NCI-H2107 treated with DMSO at 0.1 percent for 48 hours (cell line): ENCODE measurements around the gene KRT72.

ENCODE experiments used
- DNase-seq: peaks from one replicate; lab custom pipeline; 2025; ENCODE audit not compliant: unreplicated experiment; lab: John Stamatoyannopoulos, UW

Gene KRT72

DNA sequence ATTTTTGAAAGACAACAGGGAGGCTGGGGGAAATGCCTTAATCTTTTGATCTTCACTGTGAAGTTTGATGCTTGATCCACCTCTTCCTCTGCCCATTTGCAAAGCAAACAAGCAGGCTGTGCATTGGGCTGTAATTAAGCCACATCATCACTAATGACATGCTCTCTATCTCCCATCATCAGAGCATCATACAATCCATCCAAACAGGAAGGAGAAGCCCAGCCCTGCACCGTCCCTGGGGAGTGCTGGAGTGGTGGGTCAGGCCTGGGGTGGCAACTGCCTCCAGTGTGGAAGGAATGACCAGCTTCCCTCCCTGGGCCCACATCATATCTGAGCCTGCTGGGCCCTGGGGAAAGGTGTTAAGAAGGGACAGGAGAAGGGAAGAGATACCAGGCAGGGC lies 20.8 kb downstream of the KRT72 start:
- no peak for DNase-seq

DNA sequence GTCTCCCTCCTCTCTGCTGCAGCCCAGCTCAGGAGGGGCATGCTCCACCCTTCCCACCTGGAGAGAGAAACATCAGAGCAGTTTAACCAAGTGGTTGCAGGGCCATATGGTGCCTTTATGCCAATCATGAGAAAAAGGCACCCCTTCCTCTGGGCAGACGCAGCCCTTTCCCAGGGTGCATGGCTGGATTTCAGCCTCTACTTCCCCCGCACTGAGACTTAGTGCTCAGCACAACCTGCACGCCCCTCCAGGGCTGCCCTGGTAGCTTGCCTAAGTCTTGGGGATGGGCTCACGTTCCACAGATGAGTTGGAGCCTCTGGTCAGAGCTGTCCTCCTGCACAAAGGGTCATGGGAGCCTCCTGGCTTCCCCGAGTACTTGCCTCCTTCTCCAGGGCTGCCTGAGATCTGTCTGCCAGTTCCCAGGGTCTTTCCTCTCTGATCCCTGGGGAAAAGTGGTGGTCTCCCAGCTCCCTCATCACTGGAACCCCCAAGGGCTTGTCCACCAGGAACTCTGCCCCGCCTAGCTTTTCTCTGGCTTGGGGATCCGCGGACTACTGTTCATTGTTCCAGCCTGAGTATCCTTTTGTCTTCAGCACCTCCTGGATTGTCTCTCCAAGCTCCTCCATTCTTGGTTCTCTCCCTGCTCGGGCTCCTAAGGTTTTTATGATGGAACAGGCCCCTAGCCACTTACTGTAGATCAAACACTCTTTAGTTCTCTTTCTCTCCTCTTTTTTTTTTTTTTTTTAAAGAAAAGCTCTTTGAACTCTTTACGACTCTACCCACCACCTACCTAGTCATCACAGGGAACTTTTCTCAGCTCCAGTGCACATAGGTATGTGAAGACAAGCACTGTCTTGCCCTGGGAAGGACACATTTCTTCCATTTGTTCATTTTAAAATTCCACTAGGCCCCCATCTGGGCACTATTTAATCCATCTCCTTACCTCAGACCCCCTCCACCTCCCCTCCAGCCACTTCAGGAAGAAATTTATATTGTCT lies 21.5 kb downstream of the KRT72 start:
- DNase-seq, result no peak

DNA sequence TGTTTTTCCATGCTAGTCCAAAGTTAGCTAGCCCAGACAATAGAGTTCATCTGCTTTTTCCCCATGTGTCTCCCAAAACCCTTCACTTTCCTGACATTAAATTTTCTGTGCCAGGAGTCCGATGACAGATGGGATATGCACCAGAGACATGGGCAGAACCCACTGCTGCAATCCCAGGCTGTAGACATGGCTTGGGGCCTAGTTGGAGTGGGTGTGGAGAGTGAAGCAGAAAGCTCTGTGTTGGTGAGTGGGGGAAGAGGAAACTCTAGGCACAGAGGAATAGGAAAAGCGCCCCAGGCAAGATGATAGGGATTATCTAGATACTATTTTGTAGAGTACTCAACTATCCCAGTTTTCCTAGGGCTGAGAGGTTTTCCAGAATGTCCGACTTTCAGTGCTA lies 22.8 kb downstream of the KRT72 start:
- no peak for DNase-seq

- DNase-seq, result no peak
These were observed 23.9 kb downstream of the KRT72 start for GRCh38 chr12:52577316-52577715.

DNA sequence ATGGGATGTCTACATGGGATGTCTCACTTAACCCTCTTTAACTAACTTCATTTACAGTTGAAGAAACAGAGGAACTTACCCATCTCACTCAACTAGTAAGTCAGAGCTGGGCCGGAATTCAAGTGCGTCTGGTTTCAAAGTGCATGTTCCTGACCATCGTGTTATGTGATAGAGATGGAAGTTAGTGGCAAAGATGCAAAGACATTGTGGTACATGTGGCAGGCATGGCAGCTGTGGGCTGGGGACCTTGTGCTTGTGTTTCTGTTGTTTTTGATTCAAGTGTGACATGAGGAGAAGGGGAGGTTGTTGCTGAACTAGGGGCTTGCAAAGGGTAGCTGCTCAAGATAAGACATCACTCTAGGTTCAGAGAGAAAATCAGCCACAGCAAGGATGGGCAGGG lies 25.3 kb downstream of the KRT72 start:
- DNase-seq, result no peak

DNA sequence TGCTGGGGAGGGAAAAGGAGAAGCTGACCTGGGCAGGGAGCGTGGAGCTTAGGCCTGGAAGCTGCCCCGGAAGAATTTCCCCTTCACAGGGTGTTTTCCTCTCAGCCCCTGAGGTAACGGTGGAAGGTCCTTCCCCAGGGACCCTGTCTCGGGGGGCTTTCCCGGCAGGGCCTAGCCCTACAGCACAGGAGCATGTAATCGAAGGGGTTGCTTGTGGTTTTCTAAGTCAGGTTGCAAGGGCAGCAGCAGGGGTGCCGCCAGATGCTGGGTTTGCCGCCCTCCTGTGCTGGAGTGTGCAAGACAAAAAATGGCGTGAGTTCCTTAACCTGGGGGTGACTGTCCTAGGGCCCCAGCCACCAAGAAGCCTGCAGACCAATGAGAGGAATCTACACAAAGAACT lies 26.0 kb downstream of the KRT72 start:
- no peak for DNase-seq

DNA sequence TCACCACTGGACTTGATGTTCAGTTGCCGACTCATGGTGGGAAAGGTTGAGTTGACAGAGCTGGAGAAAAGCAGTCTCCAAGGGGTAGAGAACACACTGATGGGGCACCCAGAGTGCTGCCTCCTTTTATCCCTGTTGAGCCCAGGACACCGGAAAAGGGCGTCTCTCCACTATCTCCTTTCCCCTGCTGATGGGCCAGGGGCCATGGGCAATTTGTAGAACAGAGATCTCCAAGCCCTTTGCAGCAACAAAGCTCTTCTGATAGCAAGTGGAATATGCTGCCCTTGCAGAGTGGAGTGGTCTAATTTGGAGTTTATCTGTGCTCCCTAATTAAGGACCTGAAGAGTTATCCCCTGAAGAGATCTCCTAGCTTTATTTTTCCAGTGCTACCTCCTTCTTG lies 27.5 kb downstream of the KRT72 start, which contains the start of gene KRT74:
TSS of gene KRT74 (minus strand) at position 101 of the 400 bp plus-strand sequence. CDS start at position 35, 66 bp downstream.
- DNase-seq, result no peak

DNA sequence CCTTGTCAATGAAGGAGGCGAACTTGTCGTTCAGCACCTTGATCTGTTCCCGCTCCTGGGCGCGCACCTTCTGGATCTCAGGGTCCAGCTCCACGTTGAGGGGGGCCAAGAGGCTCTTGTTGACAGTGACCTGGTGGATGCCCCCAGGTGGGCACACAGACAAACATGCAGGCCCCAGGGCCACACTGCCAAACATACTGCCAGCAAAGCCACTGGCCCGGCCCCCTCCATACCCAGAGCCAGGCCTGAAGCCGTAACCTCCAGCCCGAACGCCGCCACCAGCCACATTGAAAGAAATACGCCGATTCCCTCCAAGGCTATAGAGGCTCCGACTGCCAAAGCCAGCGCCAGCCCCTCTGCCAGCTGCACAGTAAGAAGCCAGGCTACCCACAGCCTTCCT lies 28.0 kb downstream of the KRT72 start:
- no peak for DNase-seq

DNA sequence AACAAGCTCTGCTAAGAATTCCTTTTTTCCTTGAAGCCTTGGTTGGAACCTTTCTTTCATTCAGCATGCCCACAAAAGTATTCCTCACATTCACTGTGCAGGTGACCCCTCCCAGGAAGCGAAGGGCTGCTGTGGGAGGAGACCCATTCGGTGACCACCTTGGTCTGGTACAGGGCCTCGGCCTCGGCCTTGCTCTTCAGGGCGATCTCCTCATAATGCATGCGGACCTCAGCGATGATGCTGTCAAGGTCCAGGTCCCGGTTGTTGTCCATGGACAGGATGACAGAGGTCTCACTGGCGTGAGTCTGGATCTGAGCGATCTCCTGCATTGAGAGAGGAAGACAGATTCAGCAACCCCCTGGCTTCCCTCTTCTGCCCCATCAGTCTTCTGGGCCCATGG lies 30.8 kb downstream of the KRT72 start:
- DNase-seq, result no peak

GRCh38 chr12:52568111-52568510 lies 33.2 kb downstream of the KRT72 start:
- no peak for DNase-seq

GRCh38 chr12:52566847-52567291 lies 34.4 kb downstream of the KRT72 start:
- DNase-seq, result no peak

DNA sequence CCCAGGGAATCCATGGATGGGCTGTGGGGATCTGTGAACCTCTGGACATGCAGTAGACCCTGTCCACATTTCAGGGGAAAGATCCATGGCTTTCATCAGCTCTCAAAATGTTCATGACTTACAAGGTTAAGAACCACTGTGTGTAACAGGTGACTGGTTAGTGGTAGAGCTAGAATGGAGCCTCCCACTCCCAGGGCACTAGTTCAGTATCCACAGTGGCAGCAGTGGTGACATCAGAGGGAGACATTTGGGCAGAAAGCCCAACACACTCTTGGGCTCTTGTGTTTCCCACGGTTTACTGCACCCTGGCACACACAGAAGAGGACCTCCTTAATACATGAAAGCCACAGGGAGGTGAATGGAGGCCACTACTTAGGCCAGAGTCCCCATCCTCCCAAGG lies 36.7 kb downstream of the KRT72 start:
- DNase-seq, result no peak

GRCh38 chr12:52561880-52562449 lies 39.3 kb downstream of the KRT72 start:
- DNase-seq, result no peak

DNA sequence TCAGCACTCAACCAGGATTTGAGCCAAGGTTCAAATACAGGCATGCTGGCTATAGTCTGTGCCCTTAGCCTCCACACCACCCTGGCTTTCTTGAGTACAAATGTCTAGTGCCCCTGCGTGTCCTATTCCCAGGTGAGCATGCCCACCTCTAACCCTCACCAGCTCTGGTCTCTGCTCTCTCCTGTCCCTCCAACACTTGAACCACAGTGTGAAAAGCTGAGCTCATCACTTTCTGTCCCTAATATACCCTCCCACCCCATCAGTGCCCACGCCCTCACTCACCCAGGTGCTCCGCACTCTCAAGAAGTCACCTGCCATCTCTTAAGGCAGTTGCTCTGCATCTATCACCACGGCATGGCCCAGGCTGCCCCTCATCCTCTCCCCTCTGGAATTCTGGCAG lies 41.3 kb downstream of the KRT72 start:
- DNase-seq, result no peak

- DNase-seq, result no peak
These were observed 42.4 kb downstream of the KRT72 start for GRCh38 chr12:52558781-52559445.

DNA sequence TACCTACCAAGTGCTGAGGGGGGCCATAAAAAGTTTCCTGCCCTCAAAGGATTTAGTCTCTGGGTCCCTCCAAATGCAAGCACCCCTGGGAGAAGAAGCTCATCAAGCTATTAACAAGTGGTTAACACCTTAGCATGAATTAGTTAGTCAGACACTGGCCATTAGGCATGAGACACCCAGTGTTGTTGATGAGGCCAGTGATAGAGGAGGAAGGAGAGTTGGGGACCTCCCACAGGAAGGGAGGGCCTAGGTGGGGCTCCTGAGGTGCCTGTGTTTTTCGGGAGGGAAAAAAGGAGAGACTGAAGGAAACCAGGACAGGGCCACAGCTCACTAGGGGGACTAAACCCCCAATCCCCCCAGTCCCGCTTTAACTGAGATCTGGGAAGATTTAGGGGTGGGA lies 43.8 kb downstream of the KRT72 start:
- DNase-seq, result no peak

- DNase-seq, result no peak
These were observed 45.7 kb downstream of the KRT72 start for GRCh38 chr12:52555577-52555976.

GRCh38 chr12:52552681-52553195 lies 48.5 kb downstream of the KRT72 start, which contains the start of gene KRT71:
KRT71 (minus strand) TSS chr12:52553145; CDS start chr12:52553077, 68 bp downstream.
- no peak for DNase-seq

DNA sequence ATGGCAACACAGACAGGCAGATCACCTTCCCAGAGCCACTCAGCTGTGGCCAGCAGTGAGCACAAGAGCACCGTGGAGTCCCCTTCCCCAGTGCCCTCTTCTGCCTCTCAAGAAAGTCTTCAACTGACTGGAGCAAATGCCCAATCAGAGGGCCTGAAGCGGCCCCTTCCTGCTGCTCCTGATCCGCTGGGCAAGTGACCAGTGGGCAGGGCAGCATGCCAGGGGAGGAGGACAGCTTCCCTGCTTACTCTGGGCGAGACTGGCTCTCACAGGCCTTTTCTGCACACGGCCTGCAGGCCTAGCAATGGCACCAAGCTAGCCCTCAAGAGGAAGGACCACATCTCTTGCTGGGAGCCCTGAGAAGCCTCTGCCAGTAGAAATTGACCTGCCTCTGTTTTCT lies 49.2 kb downstream of the KRT72 start:
- no peak for DNase-seq

DNA sequence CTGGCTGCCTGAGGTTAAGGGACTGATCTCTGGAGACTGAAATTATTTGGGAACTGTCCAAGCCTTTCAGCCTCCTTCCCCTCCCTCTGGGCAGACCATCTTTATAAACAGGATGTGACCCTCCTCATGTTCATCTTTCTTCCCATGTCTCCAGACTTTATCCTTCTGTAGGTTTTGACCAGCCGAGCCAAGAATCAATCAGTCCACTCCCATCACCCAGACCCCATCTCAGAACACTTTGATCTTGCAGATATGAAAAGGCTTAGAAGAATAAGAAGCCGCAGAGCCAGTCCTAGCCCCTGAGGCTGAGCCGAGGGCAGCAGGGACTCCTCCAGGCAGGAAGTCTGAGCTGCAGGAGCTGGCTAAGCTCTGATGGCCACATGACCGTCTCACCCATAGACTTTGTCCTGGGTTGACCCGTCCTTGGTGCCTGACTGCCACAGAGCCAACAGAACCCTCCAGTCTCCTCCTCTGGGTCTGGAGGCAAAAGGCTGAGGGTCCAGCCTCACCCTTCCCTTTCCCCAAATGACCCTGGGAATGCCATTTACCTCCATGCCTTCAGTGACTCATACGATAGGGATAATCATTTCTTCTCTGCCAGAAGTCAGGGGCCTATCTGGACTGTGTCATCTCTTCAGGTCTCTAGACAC lies 49.9 kb downstream of the KRT72 start:
- no peak for DNase-seq

DNA sequence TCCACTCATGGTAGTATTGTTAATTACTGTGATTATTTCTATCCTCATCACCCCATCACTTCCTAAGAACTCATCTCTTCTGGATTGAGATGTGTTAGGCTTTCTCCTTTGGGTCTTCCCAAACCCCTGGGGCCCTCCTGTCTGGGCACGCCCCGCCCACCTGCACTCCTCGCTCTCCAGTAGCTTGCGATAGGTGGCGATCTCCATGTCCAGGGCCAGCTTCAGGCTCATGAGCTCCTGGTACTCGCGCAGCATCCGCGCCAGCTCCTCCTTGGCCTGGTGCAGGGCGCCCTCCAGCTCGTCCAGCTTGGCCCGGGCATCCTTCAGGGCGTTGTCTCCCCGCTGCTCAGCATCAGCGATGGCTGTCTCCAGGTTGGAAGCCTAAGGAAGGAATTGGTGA lies 55.1 kb downstream of the KRT72 start:
- DNase-seq, result no peak
